Esophagus muscularis mucosa (tissue), 4 donors: ENCODE measurements around the gene LRRFIP2.

Experiments
- EP300 ChIP-seq: sonication (generic); formaldehyde crosslinking; IDR thresholded peaks from one replicate; pipeline ENCODE4 v1.6.1; 2017; ENCODE audit warnings: antibody characterized with exemption
- POLR2A ChIP-seq: fragments of 450-650 bp; IDR thresholded peaks from one replicate; pipeline ENCODE4 v1.6.1; 2017; ENCODE audit warnings: antibody characterized with exemption, moderate library complexity, mild to moderate bottlenecking, low read depth
- TF ChIP-seq, protein P1 (sequence below), 3 experiments: fragments of 200-600 bp in 2 of 3; fragments of 450-650 bp in 1 of 3; sonication (generic) in 2 of 3; IDR thresholded peaks; one replicate each; pipeline ENCODE4 v1.5.1; 2017 to 2019; ENCODE audit warnings: antibody characterized with exemption in 3 of 3, mild to moderate bottlenecking in 2 of 3, moderate library complexity in 1 of 3

DNA sequence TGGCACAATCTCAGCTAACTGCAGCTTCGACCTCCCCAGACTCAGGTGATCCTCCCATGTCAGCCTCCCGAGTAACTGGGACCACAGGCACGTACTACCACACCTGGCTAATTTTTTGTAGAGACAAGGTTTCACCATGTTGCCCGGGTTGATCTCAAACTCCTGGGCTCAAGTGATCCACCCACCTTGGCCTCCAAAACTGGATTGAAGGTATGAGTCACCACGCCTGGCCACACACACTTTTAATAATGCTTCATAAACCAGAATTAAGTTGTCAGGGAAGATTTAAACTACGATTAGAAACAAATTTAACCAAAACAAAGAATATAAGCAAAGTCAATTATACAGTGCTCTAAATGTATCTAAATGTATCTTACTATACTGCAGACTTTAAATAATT lies 87.5 kb downstream of the LRRFIP2 start:
- TF ChIP-seq, protein P1, sequence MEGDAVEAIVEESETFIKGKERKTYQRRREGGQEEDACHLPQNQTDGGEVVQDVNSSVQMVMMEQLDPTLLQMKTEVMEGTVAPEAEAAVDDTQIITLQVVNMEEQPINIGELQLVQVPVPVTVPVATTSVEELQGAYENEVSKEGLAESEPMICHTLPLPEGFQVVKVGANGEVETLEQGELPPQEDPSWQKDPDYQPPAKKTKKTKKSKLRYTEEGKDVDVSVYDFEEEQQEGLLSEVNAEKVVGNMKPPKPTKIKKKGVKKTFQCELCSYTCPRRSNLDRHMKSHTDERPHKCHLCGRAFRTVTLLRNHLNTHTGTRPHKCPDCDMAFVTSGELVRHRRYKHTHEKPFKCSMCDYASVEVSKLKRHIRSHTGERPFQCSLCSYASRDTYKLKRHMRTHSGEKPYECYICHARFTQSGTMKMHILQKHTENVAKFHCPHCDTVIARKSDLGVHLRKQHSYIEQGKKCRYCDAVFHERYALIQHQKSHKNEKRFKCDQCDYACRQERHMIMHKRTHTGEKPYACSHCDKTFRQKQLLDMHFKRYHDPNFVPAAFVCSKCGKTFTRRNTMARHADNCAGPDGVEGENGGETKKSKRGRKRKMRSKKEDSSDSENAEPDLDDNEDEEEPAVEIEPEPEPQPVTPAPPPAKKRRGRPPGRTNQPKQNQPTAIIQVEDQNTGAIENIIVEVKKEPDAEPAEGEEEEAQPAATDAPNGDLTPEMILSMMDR (IDR thresholded peaks at IDR 0.05): no peak
- no peak for TF ChIP-seq EP300
- TF ChIP-seq POLR2A: no peak
